Type B pancreatic cell (in vitro differentiated cells): ENCODE measurements around the gene ZKSCAN7. TPM values are rescaled to one million over a fixed set of nuclear protein-coding genes. Genes with fewer than 3 reads are reported as not detected.
"Not testable (repeated sequence)": the region's sequence is repeated elsewhere in the genome, so short reads cannot be mapped to it uniquely, and the experiment has no call there.

Experiments used
- DNase-seq: peaks from one replicate; pipeline ENCODE4 v3.0.0; 2021; ENCODE audit warnings: mixed read lengths; ENCODE audit not compliant: unreplicated experiment; ENCODE audit errors: extremely low spot score
- H3K27ac Mint-ChIP-seq: 2 replicates; pipeline ENCODE4 v1.8.0; 2021; ENCODE audit warnings: mild to moderate bottlenecking, mixed read lengths
- H3K27me3 Mint-ChIP-seq: 2 replicates; pipeline ENCODE4 v1.8.0; 2021; ENCODE audit warnings: mixed read lengths
- H3K36me3 Mint-ChIP-seq: 2 replicates; pipeline ENCODE4 v1.8.0; 2021; ENCODE audit warnings: mixed read lengths
- H3K4me1 Mint-ChIP-seq: one replicate; pipeline ENCODE4 v1.8.0; 2021; ENCODE audit warnings: mixed read lengths; ENCODE audit not compliant: unreplicated experiment
- H3K4me3 Mint-ChIP-seq: 2 replicates; pipeline ENCODE4 v1.8.0; 2021; ENCODE audit warnings: mild to moderate bottlenecking, mixed read lengths
- H3K9me3 Mint-ChIP-seq: 2 replicates; pipeline ENCODE4 v1.8.0; 2021; ENCODE audit warnings: mixed read lengths
- total RNA-seq: library from RNA; stranded (reverse); gene quantifications from 2 replicates; pipeline ENCODE4 v1.2.1, GENCODE V29; 2021; ENCODE audit warnings: low replicate concordance
- TF ChIP-seq, protein P1 (sequence below): fragments of 200-600 bp; sonication (generic); conservative IDR thresholded peaks from 2 replicates; pipeline ENCODE4 v1.5.0; 2021; ENCODE audit warnings: antibody characterized with exemption, mild to moderate bottlenecking

The ZKSCAN7 gene
- total RNA-seq, 1 donor from 2014 or later = 17.2 TPM

GRCh38 chr3:44525060-44525459 is 29.9 kb upstream of the ZKSCAN7 start:
- no peak for DNase-seq
- Mint-ChIP-seq H3K36me3 (no peaks in the 10 kb centered on the region), H3K27me3 (peaks cover 30% of the 10 kb centered on the region), H3K27ac (no peak overlapping the region), H3K4me3 (no peak overlapping the region), H3K9me3 (no peaks in the 10 kb centered on the region), H3K4me1 (peaks cover 4% of the 10 kb centered on the region)
- TF ChIP-seq, protein P1, sequence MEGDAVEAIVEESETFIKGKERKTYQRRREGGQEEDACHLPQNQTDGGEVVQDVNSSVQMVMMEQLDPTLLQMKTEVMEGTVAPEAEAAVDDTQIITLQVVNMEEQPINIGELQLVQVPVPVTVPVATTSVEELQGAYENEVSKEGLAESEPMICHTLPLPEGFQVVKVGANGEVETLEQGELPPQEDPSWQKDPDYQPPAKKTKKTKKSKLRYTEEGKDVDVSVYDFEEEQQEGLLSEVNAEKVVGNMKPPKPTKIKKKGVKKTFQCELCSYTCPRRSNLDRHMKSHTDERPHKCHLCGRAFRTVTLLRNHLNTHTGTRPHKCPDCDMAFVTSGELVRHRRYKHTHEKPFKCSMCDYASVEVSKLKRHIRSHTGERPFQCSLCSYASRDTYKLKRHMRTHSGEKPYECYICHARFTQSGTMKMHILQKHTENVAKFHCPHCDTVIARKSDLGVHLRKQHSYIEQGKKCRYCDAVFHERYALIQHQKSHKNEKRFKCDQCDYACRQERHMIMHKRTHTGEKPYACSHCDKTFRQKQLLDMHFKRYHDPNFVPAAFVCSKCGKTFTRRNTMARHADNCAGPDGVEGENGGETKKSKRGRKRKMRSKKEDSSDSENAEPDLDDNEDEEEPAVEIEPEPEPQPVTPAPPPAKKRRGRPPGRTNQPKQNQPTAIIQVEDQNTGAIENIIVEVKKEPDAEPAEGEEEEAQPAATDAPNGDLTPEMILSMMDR = no peak

DNA sequence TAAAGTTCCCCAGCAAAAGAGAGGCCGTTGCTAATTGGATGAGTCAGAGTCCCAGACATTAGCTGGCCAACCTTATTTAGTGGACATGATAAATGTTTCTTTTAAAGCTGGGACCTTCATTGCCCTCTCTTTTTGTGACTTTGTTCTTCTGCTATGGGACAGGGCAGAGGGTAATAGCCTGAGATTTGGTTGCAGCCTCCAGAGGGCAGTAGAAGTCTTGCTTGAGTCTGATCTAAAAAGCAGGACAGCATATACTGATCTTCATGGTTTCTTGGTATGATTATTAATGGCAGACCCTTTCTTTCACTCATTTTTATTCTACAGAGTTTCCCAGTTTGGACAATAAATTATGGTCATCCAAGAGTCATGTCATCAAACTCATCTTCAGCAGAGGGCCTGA is 25.1 kb upstream of the ZKSCAN7 start:
- Mint-ChIP-seq H3K9me3 (no peaks in the 10 kb centered on the region), H3K4me3 (no peak overlapping the region), H3K27ac (no peak overlapping the region), H3K27me3 (peaks cover 30% of the 10 kb centered on the region), H3K36me3 (no peaks in the 10 kb centered on the region), H3K4me1 (no peaks in the 10 kb centered on the region)
- TF ChIP-seq, protein P1 = peak; percentile 41
- DNase-seq = no peak

DNA sequence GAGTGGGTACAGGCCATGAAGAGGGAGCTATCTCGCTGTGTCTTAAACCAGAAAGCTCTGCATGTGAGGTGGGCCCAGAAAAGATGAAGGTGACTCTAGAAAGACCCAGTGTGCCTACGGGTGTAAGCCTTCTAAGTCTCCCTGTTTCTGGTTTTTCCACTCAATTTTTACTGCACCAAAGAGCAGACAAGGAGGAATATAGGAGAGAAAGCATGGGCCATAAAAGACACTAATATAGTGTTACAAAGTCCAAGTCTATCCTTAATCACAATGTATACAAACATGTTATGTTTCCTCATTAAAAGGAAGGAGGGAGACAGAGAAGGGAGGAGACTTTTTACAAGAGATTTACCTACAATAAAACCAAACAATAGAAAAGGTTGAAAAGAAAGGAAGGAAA is 24.1 kb upstream of the ZKSCAN7 start:
- Mint-ChIP-seq H3K4me3 (no peak overlapping the region), H3K27me3 (peaks cover 39% of the 10 kb centered on the region), H3K9me3 (no peaks in the 10 kb centered on the region), H3K36me3 (no peaks in the 10 kb centered on the region), H3K4me1 (no peaks in the 10 kb centered on the region), H3K27ac (no peak overlapping the region)
- TF ChIP-seq, protein P1 = no peak
- no peak for DNase-seq

- H3K4me1 Mint-ChIP-seq, H3K9me3 Mint-ChIP-seq, H3K4me3 Mint-ChIP-seq, DNase-seq, H3K36me3 Mint-ChIP-seq: not testable (repeated sequence)
- Mint-ChIP-seq H3K27me3 (peaks cover 54% of the 10 kb centered on the region), H3K27ac (peak overlapping the region; percentile 1)
These were observed 20.3 kb upstream of the ZKSCAN7 start for GRCh38 chr3:44534659-44535058.

DNA sequence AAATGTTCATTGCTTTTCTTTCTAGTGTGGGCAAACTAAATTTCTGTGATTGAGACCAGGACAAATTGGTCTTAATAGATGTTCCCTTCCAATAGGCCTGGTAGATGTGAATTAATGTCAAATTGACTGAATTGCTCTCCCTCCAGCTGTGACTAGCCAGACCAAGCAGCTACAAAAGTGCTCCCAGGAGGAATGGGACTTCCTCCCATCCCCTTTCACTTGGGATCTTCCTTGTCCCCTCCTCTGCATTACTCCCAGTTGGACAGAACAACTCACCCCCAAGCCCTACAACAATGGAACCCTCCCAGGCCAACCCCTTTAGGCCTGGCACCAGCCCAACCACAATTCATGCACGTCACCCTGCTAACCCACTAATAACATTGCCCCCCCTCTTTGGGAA is 19.6 kb upstream of the ZKSCAN7 start:
- Mint-ChIP-seq H3K4me1 (no peaks in the 10 kb centered on the region), H3K4me3 (no peak overlapping the region), H3K27ac (no peak overlapping the region), H3K27me3 (peaks cover 55% of the 10 kb centered on the region), H3K9me3 (no peaks in the 10 kb centered on the region), H3K36me3 (no peaks in the 10 kb centered on the region)
- TF ChIP-seq, protein P1 = no peak
- DNase-seq = no peak

GRCh38 chr3:44544811-44545210 is 10.2 kb upstream of the ZKSCAN7 start:
- not testable (repeated sequence) for H3K4me1 Mint-ChIP-seq, H3K27ac Mint-ChIP-seq, H3K4me3 Mint-ChIP-seq, H3K9me3 Mint-ChIP-seq, DNase-seq, H3K36me3 Mint-ChIP-seq
- H3K27me3 Mint-ChIP-seq = peaks cover 50% of the 10 kb centered on the region

GRCh38 chr3:44555723-44556122 is 730 bp downstream of the ZKSCAN7 start:
- Mint-ChIP-seq H3K4me1 (peaks cover 26% of the 10 kb centered on the region), H3K27me3 (peaks cover 22% of the 10 kb centered on the region), H3K27ac (peak overlapping the region; percentile 83), H3K9me3 (peaks cover 1% of the 10 kb centered on the region), H3K4me3 (peak overlapping the region; percentile 90), H3K36me3 (peaks cover 39% of the 10 kb centered on the region)
- TF ChIP-seq, protein P1 = no peak
- no peak for DNase-seq
